Stimulated activated naive CD8-positive, alpha-beta T cell treated with anti-CD3 and anti-CD28 coated beads, Interleukin-15, Interleukin-2, amounts not matched to agents 100 U/mL and 50 U/mL, for 24 hours (primary cell): Measurements from ENCODE around the gene RETN.

Experiments
- ATAC-seq: fragments of 150-1000 bp; cut with Tn5 transposase; one replicate; pipeline ENCODE4 v1.10.0; 2021
- DNase-seq: peaks from one replicate; pipeline ENCODE4 v3.0.0; 2021

Gene RETN

DNA sequence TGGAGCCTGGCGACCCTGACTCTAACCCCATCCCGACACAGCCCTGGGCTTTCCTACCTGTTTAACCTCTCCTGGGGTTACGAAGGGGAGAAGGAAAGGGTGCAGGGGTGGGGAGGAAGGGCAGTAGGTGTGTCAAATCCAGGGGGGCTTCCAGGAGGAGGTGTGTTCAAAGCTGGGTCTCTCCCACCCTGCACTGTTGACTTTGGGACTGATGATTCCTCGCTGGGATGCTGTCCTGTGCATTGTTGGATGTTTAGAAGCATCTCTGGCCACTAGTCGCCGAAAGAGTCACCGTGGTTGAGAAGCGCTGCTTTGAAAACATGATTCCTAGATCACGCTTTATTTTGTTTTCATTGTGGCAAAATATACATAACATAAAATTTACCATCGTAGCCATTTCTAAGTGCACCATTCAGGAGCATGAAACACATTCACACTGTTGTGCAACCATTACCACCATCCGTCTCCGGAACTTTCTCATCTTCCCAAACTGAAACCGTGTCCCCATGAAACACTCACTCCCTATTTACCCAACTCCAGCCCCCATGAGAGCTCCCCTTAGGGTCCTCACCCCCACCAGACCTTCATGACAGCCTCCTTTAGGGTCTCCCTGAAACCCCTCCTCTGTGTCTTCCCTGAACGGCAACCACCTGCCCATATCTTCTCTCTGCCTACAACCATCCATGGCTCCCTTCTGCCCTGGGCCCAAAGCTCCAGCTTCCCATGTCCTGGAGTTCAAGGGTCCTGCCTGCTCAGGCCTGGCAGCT lies 37.5 kb downstream of the RETN start:
- DNase-seq (no peak), ATAC-seq (no peak)

DNA sequence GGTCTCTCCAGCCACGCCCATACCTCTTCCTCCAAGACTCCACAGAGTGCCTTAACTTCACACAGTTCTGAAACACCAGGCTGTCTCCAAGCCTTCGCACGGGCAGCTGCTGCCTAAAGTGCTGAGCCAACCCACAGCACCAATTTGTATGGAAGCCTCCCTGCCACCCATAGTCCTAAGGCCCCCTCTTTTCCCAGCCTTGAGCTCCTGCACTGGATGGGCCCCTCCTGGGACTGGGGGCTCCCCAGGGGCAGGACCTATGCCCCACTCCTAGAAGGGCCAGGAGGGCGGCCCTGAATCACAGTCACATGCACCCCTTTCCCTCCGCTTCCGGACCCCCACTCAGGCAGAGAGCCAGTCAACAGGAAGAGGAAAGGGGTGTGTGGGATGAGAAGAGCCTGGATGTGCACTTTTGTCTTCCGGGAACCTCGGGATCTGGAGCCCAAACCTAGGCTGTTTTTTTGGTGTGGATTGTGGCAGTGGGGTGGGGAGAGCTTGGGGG lies 38.2 kb downstream of the RETN start:
- ATAC-seq (no peak), DNase-seq (no peak)

DNA sequence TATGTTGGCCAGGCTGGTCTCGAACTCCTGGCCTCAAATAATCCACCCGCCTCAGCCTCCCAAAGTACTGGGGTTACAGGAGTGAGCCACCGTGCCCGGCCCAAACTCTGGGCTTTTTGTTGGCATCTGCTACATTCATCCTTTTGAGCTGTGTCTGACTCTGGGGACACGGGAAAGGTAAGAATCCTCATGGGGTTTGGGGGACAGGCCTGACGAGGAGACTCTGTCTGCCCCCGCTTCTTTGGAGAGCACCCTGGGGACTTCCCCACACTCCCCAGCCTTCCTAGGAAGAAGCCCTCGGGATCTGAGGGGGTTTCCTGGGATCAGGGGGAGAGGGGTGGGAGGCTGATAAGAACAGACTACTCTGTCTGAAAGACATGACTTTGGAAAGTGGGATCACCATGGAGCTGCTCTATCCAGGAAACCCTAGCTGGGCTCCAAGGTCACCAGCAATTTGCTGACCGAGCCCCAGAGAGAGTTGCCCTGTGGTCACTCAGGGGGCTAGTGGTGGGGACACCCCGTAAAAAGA lies 41.1 kb downstream of the RETN start:
- ATAC-seq (no peak), DNase-seq (no peak)

DNA sequence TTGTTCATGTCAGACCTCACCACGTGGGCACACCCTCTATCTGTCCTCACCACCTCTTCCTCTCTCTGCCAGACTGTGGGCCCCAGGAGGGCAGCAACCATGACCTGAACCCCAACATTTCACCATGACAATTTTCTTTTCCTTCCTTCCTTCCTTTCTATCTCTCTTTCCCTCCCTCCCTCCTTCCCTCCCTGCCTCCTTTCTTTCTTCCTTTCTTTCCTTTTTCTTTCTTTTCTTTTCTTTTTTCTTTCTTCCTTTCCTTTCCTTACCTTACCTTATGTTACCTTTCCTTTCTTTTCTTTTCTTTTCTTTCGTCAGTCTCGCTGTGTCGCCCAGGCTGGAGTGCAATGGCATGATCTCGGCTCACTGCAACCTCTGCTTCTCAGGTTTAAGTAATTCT lies 41.8 kb downstream of the RETN start:
- ATAC-seq = no peak
- no peak for DNase-seq

DNA sequence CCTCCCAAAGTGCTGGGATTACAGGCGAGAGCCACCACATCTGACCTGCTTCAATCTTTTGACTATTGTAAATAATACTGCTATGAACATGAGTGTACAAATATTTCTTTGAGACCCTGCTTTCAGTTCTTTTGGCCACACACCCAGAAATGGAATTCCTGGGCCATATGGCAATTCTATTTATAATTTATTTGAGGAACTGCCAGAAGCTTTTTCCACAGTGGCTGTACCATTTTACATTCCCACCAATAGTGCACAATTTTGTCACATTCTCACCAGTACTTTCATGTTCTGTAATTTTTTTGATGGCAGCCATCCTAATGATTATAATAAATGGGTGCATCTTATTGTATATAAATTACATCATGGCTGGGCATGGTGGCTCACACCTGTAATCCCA lies 46.8 kb downstream of the RETN start:
- ATAC-seq = no peak
- no peak for DNase-seq

DNA sequence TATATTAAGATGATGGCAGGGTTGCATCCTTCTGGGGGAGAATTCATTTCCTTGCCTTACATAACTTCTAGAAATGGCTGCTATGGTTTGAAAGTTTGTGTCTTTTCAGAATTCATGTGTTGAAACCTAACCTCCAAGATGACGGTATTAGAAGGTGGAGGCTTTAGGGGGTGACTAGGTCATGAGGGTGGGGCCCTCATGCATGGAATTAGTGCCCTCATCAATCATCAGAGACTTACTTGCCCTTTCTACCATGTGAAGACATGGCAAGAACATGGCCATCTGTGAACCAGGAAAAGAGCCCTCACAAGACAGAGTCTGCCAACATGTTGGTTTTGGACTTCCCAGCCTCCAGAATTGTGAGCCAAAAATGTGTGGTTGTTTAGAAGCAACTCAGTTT lies 47.9 kb downstream of the RETN start:
- no peak for DNase-seq
- no peak for ATAC-seq

DNA sequence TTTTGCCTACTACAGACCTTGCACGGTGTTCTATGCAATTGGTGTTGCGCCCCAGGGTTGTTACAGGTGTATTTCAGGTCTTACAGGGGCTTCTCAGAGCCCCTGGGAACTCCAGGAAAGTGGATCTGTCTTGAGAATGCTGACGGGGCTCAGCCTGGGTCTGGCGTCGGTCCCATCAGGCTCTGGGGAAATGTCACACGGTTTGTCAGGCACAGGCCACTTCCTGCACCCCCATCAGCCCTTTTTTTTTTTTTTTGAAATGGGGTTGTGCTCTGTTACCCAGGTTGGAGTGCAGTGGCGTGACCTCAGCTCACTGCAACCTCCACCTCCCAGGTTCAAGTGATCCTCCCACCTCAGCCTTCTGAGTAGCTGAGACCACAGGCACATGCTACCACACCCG lies 49.8 kb downstream of the RETN start:
- ATAC-seq (peak; percentile 20), DNase-seq (no peak)
